Measurements from ENCODE around the gene RAD23B.

DNA sequence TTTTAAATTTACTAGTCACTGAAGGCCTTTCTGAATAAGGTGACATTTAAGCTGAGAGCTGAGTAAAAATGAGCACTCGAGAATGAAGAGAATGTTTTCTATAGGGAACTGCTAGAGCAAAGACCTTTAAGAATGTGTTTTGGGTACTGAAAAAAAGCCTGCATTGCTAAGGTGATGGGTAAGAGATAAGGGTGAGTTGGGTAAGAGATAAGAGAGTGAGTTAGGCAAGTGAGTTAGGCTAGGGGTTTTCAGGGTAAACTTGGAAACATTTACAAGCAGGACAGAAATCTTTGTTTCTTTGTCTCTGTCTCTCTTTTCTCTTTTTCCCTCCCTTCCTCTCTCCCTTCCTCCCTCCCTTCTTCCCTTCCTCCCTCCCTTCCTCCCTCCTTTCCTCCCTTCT, 5.6 kb downstream of the RAD23B start:
- TF ChIP-seq CTCF (IDR thresholded peaks at IDR 0.05): no peak
- no peak for TF ChIP-seq POLR2AphosphoS5 (IDR thresholded peaks at IDR 0.05)

All from stomach (tissue), 4 donors.